ENCODE results near the gene ACTMAP. TPM values are rescaled to one million over a fixed set of nuclear protein-coding genes. Genes with fewer than 3 reads are reported as not detected.

ACTMAP gene
- total and polyA plus RNA-seq, 9 of the 15 experiments (the other 6 are each of a cell fraction or from before 2014, with no cell fraction given), result 1.7 to 16.6 (median 4.9) TPM

- peak in 1 of 2 experiments; percentile 88; a peak in 2 of 4 replicates for TF ChIP-seq SIN3A (IDR thresholded peaks at IDR 0.05; ENCODE audit: borderline replicate concordance in 2 of 2, control insufficient read depth in 1 of 2, low read depth in 2 of 2, low read length in 2 of 2)
- TF ChIP-seq PHF20 (IDR thresholded peaks at IDR 0.05; ENCODE audit: partially characterized antibody), result peak; percentile 40
- TF ChIP-seq TAF7 (tag; IDR thresholded peaks at IDR 0.05), result peak; percentile 54; the same call in 1 of the 2 replicates
- no peak for TF ChIP-seq RFX7 (CRISPR knock-in tag; IDR thresholded peaks at IDR 0.05)
- TF ChIP-seq, protein P1, sequence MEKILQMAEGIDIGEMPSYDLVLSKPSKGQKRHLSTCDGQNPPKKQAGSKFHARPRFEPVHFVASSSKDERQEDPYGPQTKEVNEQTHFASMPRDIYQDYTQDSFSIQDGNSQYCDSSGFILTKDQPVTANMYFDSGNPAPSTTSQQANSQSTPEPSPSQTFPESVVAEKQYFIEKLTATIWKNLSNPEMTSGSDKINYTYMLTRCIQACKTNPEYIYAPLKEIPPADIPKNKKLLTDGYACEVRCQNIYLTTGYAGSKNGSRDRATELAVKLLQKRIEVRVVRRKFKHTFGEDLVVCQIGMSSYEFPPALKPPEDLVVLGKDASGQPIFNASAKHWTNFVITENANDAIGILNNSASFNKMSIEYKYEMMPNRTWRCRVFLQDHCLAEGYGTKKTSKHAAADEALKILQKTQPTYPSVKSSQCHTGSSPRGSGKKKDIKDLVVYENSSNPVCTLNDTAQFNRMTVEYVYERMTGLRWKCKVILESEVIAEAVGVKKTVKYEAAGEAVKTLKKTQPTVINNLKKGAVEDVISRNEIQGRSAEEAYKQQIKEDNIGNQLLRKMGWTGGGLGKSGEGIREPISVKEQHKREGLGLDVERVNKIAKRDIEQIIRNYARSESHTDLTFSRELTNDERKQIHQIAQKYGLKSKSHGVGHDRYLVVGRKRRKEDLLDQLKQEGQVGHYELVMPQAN (IDR thresholded peaks at IDR 0.05; ENCODE audit: borderline replicate concordance), result no peak
- no peak for TF ChIP-seq RFX5 (IDR thresholded peaks at IDR 0.05; ENCODE audit: low read depth, low read length)
- TF ChIP-seq FOSL1 (tag; conservative IDR thresholded peaks at IDR 0.05), result no peak
- TF ChIP-seq BHLHE40 (IDR thresholded peaks at IDR 0.05; ENCODE audit: low read length), result peak; percentile 68; the same call in 1 of the 2 replicates
- 0 out of 4 replicates have a peak, but pooled peaks of 1 of the 2 experiments have one; percentile 8 for TF ChIP-seq TBL1XR1 (IDR thresholded peaks at IDR 0.05; ENCODE audit: low read length in 2 of 2)
- no peak for TF ChIP-seq SOX6 (IDR thresholded peaks at IDR 0.05)
- peak; percentile 78 for TF ChIP-seq HNRNPLL (IDR thresholded peaks at IDR 0.05; ENCODE audit: low read depth, low read length, poor library complexity, severe bottlenecking)
- no peak; the same call in 1 of the 2 replicates for TF ChIP-seq NFIC (IDR thresholded peaks at IDR 0.05)
- TF ChIP-seq, protein P2, sequence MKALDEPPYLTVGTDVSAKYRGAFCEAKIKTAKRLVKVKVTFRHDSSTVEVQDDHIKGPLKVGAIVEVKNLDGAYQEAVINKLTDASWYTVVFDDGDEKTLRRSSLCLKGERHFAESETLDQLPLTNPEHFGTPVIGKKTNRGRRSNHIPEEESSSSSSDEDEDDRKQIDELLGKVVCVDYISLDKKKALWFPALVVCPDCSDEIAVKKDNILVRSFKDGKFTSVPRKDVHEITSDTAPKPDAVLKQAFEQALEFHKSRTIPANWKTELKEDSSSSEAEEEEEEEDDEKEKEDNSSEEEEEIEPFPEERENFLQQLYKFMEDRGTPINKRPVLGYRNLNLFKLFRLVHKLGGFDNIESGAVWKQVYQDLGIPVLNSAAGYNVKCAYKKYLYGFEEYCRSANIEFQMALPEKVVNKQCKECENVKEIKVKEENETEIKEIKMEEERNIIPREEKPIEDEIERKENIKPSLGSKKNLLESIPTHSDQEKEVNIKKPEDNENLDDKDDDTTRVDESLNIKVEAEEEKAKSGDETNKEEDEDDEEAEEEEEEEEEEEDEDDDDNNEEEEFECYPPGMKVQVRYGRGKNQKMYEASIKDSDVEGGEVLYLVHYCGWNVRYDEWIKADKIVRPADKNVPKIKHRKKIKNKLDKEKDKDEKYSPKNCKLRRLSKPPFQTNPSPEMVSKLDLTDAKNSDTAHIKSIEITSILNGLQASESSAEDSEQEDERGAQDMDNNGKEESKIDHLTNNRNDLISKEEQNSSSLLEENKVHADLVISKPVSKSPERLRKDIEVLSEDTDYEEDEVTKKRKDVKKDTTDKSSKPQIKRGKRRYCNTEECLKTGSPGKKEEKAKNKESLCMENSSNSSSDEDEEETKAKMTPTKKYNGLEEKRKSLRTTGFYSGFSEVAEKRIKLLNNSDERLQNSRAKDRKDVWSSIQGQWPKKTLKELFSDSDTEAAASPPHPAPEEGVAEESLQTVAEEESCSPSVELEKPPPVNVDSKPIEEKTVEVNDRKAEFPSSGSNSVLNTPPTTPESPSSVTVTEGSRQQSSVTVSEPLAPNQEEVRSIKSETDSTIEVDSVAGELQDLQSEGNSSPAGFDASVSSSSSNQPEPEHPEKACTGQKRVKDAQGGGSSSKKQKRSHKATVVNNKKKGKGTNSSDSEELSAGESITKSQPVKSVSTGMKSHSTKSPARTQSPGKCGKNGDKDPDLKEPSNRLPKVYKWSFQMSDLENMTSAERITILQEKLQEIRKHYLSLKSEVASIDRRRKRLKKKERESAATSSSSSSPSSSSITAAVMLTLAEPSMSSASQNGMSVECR (CRISPR knock-in tag; IDR thresholded peaks at IDR 0.05), result peak; percentile 93
- no peak for TF ChIP-seq NFATC3 (IDR thresholded peaks at IDR 0.05)
- TF ChIP-seq, protein P3, sequence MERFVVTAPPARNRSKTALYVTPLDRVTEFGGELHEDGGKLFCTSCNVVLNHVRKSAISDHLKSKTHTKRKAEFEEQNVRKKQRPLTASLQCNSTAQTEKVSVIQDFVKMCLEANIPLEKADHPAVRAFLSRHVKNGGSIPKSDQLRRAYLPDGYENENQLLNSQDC (CRISPR knock-in tag; IDR thresholded peaks at IDR 0.05), result no peak
- TF ChIP-seq MYNN (IDR thresholded peaks at IDR 0.05), result no peak
- no peak for TF ChIP-seq MYNN (CRISPR knock-in tag; IDR thresholded peaks at IDR 0.05)
- no peak for TF ChIP-seq PRDM10 (IDR thresholded peaks at IDR 0.05; ENCODE audit: partially characterized antibody)
These were observed 729 bp upstream of the ACTMAP start, which contains the start of gene SNRPA (continued) for GRCh38 chr19:40750874-40751537.

Measured in K562 (cell line).